GM12892 (cell line): ENCODE measurements around the gene TXN2.

ENCODE experiments used
- POLR2A ChIP-seq: IDR thresholded peaks from 2 replicates; pipeline ENCODE4 v1.6.1; 2011; ENCODE audit warnings: low read depth, low read length, control low read depth
- POLR2AphosphoS5 ChIP-seq: IDR thresholded peaks from 2 replicates; pipeline ENCODE4 v1.6.1; 2011; ENCODE audit warnings: low read depth, low read length, control low read depth
- TAF1 ChIP-seq: IDR thresholded peaks from 2 replicates; pipeline ENCODE4 v1.6.1; 2011; ENCODE audit warnings: low read depth, mild to moderate bottlenecking, control low read depth, low read length, borderline replicate concordance

DNA sequence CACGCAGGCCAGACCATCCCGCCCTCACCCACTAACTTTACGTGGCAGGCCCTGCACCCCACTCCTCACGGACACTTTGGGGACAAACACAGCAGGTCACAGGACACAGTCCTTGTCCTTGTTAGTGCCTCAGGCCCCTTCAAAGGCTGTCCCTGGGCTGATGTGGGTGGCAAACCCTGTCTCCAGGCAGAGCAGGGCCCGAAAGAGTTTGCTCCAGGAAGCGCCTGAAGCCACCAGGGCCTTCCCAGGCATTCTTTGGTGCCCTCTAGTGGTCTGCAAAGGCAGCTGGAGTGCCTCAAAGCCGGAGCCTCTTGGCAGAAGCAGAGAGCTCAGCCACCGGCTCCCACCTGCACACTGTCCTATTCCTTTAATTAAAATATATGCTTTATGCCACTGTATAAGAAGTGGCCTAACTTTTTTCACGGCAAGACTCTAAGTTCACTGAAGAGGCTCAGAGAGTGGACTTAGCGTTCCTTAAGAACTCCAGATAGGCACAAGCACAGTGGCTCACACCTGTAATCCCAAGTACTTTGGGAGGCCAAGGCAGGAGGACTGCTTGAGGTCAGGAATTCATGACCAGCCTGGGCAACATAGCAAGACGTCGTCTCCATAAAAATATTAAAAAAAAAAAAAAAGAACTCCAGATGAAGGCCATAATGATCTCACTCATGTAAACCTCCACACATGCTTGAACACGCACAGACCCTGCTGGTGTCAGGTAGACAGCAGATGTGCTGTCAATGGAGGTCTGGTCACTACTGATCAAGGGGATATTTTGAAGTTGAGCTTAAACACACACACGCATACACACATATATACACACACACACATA, 11.1 kb downstream of the TXN2 start:
- TF ChIP-seq POLR2AphosphoS5, result no peak
- TF ChIP-seq POLR2A, result no peak
- TF ChIP-seq TAF1, result no peak
